Small intestine (tissue), 7 donors: ENCODE measurements around the gene ZC3H8. TPM values are rescaled to one million over a fixed set of nuclear protein-coding genes. Genes with fewer than 3 reads are reported as not detected.
"Not testable (repeated sequence)": the region's sequence is repeated elsewhere in the genome, so short reads cannot be mapped to it uniquely, and the experiment has no call there.

Source experiments
- DNase-seq, 2 donors: peaks; one replicate each; pipeline versions ENCODE4 v3.0.0 to v3.0.0-alpha.2; 2013
- FAIRE-seq: peaks from 2 replicates; lab custom pipeline; 2012; peaks lifted over from hg19 to GRCh38; lab: Jason Lieb, UNC
- H3K27ac ChIP-seq, 3 donors: one replicate each; pipeline ENCODE4 v1.5.1; 2013; ENCODE audit warnings: low read length in 2 of 3, mild to moderate bottlenecking in 2 of 3, control low read depth in 1 of 3, inconsistent platforms in 1 of 3, low read depth in 1 of 3, moderate library complexity in 1 of 3
- H3K27me3 ChIP-seq, 3 donors: one replicate each; pipeline ENCODE4 v1.6.1; 2013; ENCODE audit warnings: low read length in 3 of 3, inconsistent platforms in 1 of 3; ENCODE audit not compliant: control insufficient read depth in 3 of 3, insufficient read depth in 3 of 3
- H3K36me3 ChIP-seq, 3 donors: one replicate each; pipeline ENCODE4 v1.6.1; 2013; ENCODE audit warnings: low read length in 3 of 3, inconsistent platforms in 1 of 3, low read depth in 1 of 3, mild to moderate bottlenecking in 1 of 3, moderate library complexity in 1 of 3; ENCODE audit not compliant: control insufficient read depth in 3 of 3, insufficient read depth in 2 of 3
- H3K4me1 ChIP-seq, 3 donors: one replicate each; pipeline ENCODE4 v1.6.1; 2013; ENCODE audit warnings: low read length in 2 of 3, inconsistent platforms in 1 of 3, low read depth in 1 of 3, mild to moderate bottlenecking in 1 of 3, moderate library complexity in 1 of 3; ENCODE audit not compliant: control insufficient read depth in 3 of 3, insufficient read depth in 2 of 3
- H3K4me3 ChIP-seq, 3 donors: one replicate each; pipeline ENCODE4 v1.5.1; 2013; ENCODE audit warnings: low read length in 3 of 3, control low read depth in 1 of 3, inconsistent platforms in 1 of 3, low read depth in 1 of 3, mild to moderate bottlenecking in 1 of 3, moderate library complexity in 1 of 3
- H3K9me3 ChIP-seq, 2 donors: one replicate each; pipeline ENCODE4 v1.6.1; 2013; ENCODE audit warnings: low read depth in 1 of 2, low read length in 1 of 2; ENCODE audit not compliant: control insufficient read depth in 2 of 2, insufficient read depth in 1 of 2
- WGBS, 3 donors: extraction: QIAGEN DNeasy Blood & Tissue Kit; methylation state at CpG; one replicate each; pipeline ENCODE4 v1.1.7; 2013; 5-methylcytosine and 5-hydroxymethylcytosine counted together
- polyA plus RNA-seq, 4 donors: library from polyadenylated mRNA; stranded (reverse) in 3 of 4; unstranded in 1 of 4; fragments of 200-250 nt in 3 of 4; fragments of 120-200 nt in 1 of 4; gene quantifications; one replicate each; pipeline versions ENCODE4 v1.2.1 to v1.2.3, GENCODE V29; 2013
- donor health status: healthy with polysubstance abuse.
- donor health status: control.
- donor health status: control.
- donor health status: Bipolar disorder and iron deficiency.
- donor health status: healthy.

The ZC3H8 gene
- polyA plus RNA-seq, 4 donors = 3.5 to 13.0 (median 9.0) TPM

DNA sequence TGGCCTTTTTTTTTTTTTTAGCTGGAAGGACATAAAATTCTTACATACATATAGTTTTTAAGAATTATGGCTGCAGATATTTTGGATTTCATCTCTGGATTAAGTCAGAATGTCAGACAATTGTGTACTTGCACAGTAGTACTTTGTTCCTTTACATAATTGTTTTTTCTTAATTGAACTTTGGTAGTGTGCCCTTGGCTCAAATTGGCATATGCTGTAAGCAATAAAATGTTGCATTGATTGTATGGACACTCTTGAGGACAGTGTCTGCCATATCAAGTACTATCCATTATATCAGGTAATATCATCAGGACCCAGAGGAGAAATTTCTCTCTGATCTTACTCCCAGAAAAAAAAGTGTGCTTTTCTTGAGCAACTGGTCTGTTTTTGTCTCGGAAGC lies 35.8 kb upstream of the ZC3H8 start:
- WGBS, 3 donors = 37 to 43% (median 40%) methylated on average over 1 of the region's 1 CpG
- H3K4me3 ChIP-seq = no peak overlapping the region

DNA sequence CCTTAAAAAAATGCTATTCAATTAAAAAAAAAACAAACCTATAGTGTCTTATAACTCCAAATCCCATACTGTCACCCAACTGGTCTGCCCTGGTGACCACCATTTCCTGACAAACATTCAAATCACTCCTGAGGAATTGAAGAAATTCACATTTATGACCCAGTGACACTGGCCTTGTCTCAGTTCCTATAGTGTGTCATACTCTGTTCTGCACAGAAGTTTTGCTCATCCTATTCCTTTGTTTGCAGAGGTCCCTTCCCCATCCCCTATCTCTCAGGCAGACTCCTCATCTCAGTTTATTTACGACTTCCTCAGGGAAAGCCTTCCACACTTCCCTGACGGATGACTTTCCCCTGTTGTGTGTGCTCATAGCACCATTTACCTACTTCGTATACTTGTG lies 35.2 kb upstream of the ZC3H8 start:
- no peak overlapping the region for H3K27ac ChIP-seq

More for the DNA sequence above, 35.8 kb upstream of the ZC3H8 start:
- DNase-seq (peak in 1 of 2 donors; percentile 77), FAIRE-seq (no peak)
- Histone ChIP-seq H3K9me3 (no peaks in the 10 kb centered on the region), H3K36me3 (peaks cover 0 to 5% (median 0%) of the 10 kb centered on the region in 3 donors), H3K27me3 (no peaks in the 10 kb centered on the region), H3K27ac (no peak overlapping the region), H3K4me1 (no peaks in the 10 kb centered on the region)

DNA sequence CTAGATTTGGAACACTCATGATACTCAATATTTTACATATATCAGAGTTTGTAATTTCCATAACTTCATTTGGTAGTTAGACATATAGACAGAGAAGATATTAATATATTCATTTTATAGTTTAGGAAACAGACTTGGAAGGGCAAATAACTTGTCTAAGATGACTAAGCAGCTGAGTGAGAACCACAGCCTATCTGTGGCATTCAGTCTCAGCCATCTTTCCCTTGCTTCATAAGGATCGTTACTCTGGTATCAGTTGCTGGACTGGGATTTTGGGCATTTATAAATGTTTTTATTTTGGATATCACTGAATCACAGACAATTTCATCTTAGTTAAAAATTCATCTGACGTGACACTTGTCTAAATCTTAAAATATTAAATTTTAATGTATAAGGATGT lies 28.7 kb upstream of the ZC3H8 start:
- H3K4me1 ChIP-seq, H3K9me3 ChIP-seq, DNase-seq, H3K27ac ChIP-seq, FAIRE-seq, H3K4me3 ChIP-seq, H3K27me3 ChIP-seq, H3K36me3 ChIP-seq: not testable (repeated sequence)
- 85 to 89% (median 87%) methylated on average over 2 of the region's 2 CpGs for WGBS, 3 donors

More for the DNA sequence above, 35.2 kb upstream of the ZC3H8 start:
- no peaks in the 10 kb centered on the region for H3K27me3 ChIP-seq
- H3K4me1 ChIP-seq = no peaks in the 10 kb centered on the region
- H3K36me3 ChIP-seq = peaks cover 0 to 5% (median 0%) of the 10 kb centered on the region in 3 donors
- 74 to 86% (median 78%) methylated on average over 3 of the region's 3 CpGs for WGBS, 3 donors
- H3K4me3 ChIP-seq = no peak overlapping the region
- FAIRE-seq (no peak), DNase-seq (no peak)
- no peaks in the 10 kb centered on the region for H3K9me3 ChIP-seq

DNA sequence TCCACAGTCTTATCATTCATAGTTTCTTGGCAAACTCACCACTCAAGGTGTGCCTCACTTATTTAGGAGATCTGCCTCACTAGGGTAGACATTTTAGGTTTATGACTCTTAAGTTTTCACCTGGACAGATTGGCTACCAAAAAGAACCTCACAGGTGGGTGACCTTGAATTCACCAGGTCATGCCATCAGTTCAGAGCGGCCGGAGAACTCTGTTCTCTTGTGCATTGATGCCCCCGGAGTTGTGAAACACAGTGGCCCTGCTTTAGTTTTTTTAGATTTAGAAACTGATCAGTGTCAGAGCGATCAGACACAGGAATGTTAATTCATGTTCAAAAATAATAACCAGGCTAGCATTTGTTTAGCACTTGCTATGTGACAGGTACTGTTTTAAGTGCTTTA lies 27.2 kb upstream of the ZC3H8 start:
- H3K4me1 ChIP-seq, H3K36me3 ChIP-seq, DNase-seq, H3K27me3 ChIP-seq, H3K9me3 ChIP-seq, FAIRE-seq, H3K4me3 ChIP-seq, H3K27ac ChIP-seq: not testable (repeated sequence)
- 97 to 98% (median 97%) methylated on average over 4 of the region's 4 CpGs for WGBS, 3 donors

DNA sequence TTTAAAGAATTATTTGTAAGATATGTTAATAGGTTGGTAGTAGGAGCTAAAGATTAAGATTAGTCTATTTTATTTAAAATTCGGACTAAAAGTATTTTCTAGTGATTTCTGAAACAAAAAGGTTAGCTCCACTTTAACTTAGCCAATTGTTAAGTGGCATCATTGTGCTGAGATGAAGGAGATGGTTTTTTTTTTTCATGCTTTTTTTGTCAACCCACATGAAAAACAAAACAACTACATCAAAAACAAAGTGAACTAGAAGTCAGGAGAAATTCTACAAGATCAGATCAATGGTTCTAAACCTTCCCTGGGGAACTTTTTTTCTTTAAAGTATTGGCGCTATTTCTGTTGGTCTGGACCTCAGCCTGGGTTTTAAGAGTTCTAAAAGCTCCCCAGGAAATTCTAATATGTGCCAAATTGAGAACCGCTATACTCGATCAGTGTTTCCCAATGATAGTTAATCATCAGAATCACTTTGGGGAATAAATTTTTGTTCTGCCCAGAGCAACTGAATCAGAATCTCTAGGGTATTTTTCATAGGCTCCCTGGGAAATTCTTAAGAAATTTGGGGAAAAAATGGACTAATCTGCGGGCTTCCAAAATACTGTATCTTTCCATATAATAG lies 22.9 kb upstream of the ZC3H8 start:
- no peaks in the 10 kb centered on the region for H3K36me3 ChIP-seq
- H3K4me3 ChIP-seq = no peak overlapping the region
- no peaks in the 10 kb centered on the region for H3K9me3 ChIP-seq
- FAIRE-seq (no peak), DNase-seq (no peak)
- 81 to 94% (median 85%) methylated on average over 5 of the region's 5 CpGs for WGBS, 3 donors
- H3K27ac ChIP-seq = no peak overlapping the region
- H3K4me1 ChIP-seq = peaks cover 0 to 4% (median 0%) of the 10 kb centered on the region in 3 donors
- no peaks in the 10 kb centered on the region for H3K27me3 ChIP-seq

DNA sequence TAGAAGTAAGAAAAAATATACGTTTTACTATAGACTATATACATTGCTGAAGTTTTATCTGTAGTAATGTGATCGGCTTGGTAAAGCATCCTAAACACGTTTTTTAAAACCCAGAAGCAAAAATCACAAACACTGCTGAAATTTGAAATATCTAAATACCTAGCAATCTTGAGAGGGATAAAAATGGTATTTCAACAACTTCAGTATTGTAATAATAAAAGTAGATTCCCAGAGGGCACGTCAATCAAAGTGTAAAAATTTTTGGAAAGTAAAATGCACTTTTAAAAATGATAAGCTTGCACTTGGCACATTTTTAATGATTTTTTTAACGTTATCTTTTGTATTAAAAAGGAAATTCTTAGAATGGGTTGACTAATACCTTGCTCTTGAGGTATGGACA lies 22.1 kb upstream of the ZC3H8 start:
- Histone ChIP-seq H3K36me3 (no peaks in the 10 kb centered on the region), H3K9me3 (no peaks in the 10 kb centered on the region), H3K4me3 (no peak overlapping the region), H3K27ac (no peak overlapping the region), H3K27me3 (no peaks in the 10 kb centered on the region), H3K4me1 (peaks cover 0 to 4% (median 0%) of the 10 kb centered on the region in 3 donors)
- DNase-seq = no peak
- FAIRE-seq = no peak
- WGBS, 3 donors = 44 to 60% (median 46%) methylated on average over 5 of the region's 5 CpGs

DNA sequence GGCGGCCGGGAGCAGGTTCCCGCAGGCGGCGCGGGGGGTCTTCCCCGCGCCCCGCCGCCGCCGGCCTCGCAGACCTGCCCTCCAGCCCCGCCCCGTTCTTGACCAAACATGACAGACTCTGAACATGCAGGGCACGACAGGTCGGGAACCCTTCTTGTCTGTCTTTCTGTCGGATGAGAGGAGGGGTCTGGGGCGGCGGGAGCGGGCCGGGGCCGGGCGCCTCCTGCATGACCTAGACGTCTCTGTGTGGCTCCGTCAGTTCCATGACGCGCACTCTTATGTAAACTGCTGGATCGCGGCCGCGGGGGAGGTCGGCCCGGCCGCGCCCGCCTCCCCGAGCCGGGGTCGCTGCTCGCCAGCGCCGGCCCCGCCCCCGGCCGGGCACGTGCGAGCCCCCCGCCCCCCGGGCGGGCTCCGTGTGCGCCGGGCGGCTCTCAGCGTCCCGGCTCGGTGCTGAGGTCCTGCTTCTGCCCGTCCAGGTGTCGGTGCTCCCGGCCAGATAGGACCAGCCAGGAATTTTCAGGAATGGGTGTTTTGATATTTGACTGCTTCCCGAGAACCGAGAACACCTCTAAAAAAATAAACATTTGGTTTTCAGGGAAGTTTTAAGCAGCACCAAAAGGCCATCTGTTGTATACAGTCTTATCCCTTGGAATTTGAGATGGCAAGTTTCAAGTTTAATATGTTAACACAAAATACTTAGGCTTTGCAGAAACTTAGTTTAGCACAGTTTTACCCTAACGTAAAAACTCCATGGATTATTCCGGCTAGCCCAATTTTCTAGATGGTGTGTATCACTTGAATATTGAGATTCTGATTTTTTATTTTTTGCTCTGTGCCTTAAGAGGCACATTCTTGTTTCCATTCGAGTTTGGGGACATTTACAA lies 21.3 kb upstream of the ZC3H8 start:
- Histone ChIP-seq H3K9me3 (no peaks in the 10 kb centered on the region), H3K4me3 (peak overlapping the region; percentile 76 to 98 (median 94)), H3K36me3 (no peaks in the 10 kb centered on the region), H3K27ac (peak overlapping the region; percentile 97 to 100 (median 100)), H3K4me1 (peaks cover 0 to 4% (median 0%) of the 10 kb centered on the region in 3 donors), H3K27me3 (no peaks in the 10 kb centered on the region)
- FAIRE-seq (no peak), DNase-seq (peak; percentile 77 to 92)
- WGBS, 3 donors = 0 to 1% (median 1%) methylated on average over 54 to 66 of the region's 66 CpGs

DNA sequence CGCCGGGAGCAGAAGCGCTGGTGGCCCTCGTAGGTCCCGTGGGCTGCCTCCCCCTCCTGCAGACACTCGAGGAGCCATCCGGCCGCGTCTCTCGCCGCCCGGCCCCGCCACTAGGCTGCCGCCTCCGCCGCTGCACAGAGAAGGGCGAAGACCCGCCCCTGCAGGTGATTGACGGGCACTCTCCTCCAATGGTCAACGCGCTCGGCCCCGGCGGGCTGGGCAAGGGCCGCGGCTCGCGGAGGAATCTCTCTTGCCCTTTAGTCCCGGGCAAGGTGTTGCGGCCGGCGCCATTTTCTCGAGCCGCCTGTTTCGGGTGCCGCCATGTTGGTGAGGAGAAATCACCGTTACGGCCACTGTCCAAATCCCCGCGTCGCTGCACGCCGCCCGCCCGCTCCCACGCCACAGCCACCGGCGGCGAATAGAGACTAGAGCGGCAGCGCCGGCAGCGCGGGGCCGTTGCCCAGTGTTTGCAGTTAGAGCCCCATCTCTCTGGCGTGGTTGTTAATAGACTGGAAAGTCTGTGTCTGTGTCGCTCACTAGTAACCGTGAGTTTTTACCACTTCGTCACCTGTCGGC lies 20.6 kb upstream of the ZC3H8 start, which contains the start of gene ZC3H6:
Gene ZC3H6, plus strand, starts transcription at position 287 of the 576 bp plus-strand sequence. CDS start 398 bp downstream, outside the sequence.
- WGBS, 3 donors = 0% methylated on average over 59 to 60 of the region's 60 CpGs
- peak within 1 kb of the TSS; percentile 97 to 100 (median 100) for H3K27ac ChIP-seq
- no peak for FAIRE-seq
- no peaks in the 10 kb centered on the region for H3K9me3 ChIP-seq
- no peaks in the 10 kb centered on the region for H3K36me3 ChIP-seq
- DNase-seq = peak; percentile 96 to 100
- H3K27me3 ChIP-seq = no peaks in the 10 kb centered on the region
- peak within 1 kb of the TSS; percentile 76 to 98 (median 94) for H3K4me3 ChIP-seq
- peaks cover 0 to 4% (median 0%) of the 10 kb centered on the region in 3 donors for H3K4me1 ChIP-seq
